ENCODE measurements around the gene PCBP3.
"Not testable (repeated sequence)": the region's sequence is repeated elsewhere in the genome, so short reads cannot be mapped to it uniquely, and the experiment has no call there.

Gene PCBP3

DNA sequence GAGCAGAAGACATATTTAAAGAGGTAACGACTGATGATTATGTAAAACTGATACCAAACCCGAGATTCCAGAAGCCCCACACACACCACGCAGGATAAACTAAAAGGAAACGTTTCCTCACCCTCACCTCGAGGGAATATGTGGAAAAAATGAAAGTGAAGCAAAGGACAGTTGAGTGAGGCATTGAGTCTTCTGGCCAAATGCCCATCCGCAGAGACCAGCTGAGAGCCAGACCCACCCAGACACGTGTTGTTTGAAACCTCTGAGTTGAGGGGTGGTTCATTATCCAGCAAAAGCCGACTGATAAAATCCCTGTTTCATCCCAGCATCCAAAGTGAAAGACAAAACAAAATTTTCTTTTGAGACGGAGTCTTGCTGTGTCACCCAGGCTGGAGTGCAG, 29.6 kb upstream of the PCBP3 start:
- DNase-seq (ENCODE audit: low spot score), result no peak

DNA sequence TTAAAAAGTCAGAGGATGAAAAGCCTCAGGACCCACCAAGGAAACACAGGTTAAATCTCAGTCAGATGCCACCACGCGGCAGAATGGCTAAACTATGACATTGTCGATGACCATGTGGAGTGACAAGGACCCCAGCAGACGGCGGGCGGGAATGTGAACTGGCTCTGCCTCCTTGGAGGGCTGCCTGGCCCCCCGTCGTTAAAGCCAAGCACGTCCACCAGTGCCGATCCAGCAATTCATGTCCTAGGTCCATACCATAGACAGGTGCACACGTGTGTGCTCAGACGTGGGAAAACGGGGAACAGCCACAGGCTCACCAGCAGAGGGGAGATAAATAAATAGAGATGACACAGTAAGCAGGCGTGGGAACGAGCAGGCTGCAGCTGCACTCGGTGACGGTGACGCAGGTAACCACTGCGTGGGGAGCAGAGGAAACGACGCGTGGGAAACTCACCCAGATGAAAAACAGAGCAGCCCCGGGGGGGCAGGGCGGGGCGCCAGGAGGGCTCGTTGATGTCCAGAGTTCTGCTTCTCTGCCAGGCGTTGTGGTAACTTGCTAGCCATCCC, 28.3 kb upstream of the PCBP3 start:
- no peak for DNase-seq (ENCODE audit: low spot score)

DNA sequence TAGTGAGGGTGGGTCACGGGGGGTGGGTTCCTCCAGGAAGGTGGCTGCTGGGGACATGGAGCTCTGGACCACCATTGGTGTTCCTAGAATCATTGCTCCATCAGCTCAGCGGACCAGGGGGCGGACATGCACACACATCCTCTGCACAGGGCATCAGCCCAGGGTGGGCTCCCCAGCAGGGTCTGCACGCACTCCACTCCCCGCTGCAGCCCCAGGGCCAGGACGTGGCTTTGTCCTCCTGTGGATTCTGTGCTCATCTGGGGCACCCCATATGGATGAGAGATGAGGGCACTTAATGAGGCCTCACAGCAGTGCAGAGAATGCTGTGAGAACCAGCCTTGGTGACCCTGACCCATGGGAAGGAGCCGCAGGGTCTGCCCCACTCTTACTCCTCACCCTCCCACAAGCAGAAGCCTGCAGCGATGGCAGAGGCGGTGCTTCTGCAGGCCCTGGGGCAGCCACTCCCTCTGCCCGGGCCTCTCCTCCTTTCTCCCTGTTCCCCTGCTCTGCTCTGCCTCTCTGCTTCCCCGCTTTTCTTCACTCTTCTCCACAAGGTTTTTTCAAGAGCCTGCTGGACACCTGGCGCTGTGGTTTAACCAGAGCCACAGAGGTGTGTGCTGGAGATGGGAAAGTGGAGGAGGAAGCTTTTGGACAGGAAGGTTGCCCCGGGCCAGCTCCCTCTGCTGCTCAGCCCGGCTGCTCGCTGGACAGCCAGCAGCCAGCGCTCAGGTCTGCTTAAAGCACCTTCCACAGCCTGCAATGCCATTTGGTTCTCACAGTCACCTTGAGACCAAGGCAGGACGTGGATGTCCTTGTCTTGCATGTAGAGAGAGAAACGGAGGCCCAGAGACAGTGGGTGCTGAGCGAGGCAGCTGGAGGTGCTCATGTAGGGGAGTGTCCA, 26.3 kb upstream of the PCBP3 start:
- DNase-seq (ENCODE audit: low spot score), result no peak

DNA sequence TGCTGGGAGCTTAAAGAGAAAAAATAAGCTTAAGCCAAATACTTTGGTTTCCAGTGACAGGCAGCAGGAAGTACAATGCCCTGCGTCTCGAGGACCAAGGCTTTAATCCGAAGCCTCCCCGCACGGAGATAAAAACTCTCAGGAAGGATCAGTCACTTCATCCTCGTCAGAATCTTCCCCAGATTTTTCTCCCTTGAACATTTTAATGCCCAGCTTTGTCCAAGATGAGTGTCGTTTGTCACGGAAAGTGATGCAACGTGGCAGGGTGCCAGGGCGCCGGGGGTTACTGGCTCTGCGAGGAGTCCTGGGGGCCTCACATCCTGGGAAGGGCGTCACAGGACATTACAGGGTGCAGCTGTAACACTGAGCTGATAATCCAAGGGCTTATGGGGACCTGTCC, 25.2 kb upstream of the PCBP3 start:
- DNase-seq (ENCODE audit: low spot score), result no peak

DNA sequence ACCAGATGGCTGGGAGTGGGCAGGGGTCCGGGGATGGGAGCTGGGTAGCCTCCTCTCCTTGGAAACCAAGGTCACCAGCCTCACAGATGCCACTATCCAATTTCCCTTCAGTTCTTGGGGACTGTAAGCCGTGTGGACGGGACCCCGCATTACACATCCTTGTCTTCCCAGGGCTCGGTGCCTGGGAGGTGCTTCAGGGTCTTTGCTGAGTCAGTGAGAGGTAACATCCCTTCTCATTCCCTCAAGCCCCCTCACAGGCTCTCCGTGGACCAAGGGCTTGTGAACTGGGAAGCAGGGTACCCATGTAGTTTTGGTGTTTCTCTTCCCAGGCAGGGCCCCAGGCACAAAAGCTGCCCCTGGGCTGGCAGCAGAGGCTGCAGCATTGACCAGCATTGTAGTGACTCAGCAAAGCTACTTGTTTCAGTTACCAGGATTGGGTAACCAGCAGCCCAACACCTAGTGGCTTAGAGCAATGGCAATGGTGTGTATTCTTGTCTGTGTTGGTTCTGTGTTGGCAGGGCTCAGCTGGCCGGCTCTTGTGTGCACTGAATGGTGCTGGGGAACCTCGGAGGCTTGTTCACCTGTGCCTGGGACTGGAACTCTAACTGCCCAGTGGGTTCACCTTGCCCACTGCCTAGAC, 24.6 kb upstream of the PCBP3 start:
- no peak for DNase-seq (ENCODE audit: low spot score)

DNA sequence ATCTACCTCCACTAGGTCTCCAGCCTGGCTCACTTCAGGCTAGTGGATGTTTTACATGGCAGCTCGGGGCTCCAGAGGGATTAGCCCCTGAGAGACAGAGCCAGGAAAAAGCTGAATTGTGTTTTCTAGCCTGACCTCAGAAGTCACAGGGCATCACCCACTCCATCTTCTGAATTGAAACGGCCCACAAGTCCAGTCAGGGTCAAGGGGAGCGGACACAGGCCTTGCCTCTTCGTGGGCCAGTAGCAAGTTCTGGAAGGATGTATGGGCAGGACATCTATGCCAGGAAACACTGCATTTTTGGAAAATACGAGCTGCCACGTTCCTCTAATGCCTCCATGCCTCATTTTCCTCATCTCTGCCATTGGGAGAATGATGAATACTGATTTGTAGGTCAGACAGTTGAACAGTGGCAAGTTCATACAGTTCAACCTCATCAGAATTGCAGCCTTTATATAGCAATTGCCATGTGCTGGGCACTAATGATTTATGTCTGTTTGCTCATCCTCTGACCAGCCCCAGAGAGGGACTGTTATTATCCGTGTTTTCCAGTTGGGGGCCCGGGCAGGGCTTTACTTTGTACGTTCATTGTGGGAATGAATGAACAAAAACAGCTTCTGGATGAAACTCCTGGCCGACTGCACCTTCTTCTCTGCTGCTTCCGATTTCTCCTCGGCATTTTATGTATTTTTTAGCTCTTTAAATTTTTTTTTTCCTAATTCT, 23.2 kb upstream of the PCBP3 start:
- DNase-seq (ENCODE audit: low spot score), result no peak

DNA sequence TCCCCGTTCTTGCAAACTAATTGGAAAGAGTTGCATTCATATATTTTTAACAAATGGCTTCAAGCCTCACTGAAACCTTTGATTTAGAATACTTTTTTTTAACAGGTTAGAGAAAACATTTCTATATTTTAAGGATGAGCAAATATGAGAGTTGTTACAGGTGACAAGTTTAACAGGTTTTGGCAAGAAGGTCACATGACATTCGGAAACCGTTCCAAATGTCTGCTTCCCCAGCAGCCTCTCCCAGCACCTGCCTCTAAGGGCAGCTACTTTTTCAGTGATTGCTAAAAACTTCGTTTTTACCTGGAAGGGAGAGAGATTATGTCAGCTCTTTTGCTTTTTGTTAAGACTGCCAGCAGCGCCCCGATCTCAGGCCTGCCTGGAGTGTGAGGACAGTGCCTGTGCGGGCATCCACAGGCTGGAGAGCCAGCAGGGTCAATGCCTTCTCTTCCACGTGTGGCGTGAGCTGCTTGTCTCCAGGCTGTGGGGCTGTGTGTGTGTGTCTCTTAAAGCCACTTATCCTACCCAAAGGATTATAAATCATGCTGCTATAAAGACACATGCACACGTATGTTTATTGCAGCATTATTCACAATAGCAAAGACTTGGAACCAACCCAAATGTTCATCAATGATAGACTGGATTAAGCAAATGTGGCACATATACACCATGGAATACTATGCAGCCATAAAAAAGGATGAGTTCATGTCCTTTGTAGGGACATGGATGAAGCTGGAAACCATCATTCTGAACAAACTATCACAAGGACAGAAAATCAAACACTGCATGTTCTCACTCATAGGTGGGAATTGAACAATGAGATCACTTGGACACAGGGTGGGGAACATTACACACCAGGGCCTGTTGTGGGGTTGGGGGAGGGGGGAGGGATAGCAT, 21.8 kb upstream of the PCBP3 start:
- not testable (repeated sequence) for DNase-seq (ENCODE audit: low spot score)

DNA sequence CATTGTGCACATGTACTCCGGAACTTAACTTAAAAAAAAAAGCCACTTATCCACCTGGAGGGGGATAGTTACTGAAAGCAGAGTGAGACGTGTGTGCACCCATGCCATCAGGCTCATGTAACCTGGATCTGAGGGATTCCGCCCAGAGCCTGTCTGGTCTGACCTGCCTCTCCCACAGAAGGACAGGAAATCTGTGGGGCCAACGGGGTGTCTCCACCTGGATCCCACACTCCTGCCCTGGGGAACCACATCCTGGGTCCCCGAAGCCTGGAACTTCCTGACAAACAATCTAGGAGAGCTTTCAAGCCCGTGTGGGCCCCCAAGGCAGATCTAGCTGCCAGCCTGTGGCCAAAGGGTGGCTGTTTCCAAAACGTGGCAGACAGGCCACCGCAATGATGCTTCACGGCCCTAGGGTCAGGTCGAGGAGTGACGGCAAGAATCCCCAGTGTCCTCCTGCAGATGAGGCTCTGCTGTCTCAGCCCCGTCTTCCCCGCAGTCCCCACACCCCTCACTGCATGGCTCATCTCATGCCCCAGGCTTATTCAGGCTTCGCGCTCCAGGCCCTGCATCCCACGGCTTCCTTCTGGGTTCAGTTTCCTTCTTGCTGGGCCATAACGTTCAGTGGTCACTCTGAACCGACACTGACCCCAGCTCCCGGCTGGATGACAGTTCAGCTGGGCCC, 21.0 kb upstream of the PCBP3 start:
- DNase-seq (ENCODE audit: low spot score), result no peak

DNA sequence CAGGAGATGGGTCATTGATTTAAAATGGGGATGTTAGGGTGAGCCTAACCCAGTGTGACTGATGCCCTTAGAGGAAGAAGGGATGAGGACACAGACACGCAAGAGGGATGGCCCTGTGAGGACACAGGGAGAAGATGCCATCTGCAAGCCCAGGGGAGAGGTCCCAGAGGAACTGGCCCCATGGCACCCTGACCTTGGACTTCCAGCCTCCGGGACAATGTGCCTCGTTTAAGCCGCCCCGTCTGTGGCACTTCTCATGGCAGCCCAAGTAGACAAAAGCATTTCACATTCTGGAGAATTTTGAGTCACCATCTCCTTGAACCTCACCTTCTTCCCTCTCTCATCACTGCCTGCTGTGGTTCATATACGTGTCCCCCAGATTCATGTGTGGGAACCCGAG, 20.1 kb upstream of the PCBP3 start:
- no peak for DNase-seq (ENCODE audit: low spot score)

DNA sequence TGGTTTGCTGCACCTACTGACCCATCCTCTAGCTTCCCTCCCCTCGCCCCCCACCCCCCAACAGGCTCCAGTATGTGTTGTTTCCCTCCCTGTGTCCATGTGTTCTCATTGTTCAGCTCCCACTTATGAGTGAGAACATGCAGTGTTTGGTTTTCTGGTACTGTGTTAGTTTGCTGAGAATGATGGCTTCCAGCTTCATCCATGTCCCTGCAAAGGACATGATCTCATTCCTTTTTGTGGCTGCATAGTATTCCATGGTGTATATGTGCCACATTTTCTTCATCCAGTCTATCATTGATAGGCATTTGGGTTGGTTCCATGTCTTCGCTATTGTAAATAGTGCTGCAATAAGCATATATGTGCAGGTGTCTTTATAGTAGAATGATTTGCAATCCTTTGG, 17.4 kb upstream of the PCBP3 start:
- DNase-seq (ENCODE audit: low spot score), result not testable (repeated sequence)

DNA sequence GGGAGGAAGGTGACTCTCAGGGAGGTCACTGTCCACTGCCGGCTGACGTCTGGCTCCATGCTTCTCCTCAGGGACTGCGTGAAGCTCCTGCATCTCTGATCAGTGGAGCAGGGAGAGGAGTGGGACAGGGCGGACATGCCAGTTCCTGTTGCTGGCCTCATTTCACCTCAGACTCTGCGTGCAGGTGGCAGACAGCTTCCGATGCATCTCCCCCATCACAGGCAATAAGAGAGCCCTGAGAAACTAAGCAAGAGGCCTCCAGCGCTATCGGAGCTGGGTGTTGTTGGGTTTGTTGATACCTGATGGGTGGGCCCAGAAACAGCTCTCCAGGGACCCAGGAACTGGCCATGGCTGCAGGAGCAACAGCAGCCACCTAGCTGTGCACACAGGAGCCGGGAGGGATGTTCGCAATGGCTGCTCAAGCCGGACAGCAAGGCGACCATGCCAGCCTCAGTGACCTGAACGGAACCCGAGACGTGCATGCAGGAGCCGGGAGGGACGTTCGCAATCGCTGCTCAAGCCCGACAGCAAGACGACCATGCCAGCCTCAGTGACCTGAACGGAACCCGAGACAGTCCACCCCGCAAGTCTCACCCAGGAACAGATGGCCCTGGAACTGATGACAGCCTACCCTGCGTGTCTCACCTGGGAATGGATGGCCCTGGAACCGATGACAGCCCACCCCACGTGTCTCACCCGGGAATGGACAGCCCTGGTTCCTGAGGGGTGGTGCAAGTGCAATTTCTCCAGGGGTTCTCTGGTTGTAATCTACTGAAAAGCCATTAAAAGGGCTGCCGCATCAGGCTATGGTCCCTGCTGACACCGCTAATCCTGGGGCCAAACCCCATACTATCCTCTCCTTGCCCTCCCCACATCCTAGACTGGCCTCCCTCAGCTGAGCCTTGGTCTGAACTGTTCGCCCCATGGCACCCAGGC, 14.2 kb upstream of the PCBP3 start:
- DNase-seq (ENCODE audit: low spot score), result no peak

DNA sequence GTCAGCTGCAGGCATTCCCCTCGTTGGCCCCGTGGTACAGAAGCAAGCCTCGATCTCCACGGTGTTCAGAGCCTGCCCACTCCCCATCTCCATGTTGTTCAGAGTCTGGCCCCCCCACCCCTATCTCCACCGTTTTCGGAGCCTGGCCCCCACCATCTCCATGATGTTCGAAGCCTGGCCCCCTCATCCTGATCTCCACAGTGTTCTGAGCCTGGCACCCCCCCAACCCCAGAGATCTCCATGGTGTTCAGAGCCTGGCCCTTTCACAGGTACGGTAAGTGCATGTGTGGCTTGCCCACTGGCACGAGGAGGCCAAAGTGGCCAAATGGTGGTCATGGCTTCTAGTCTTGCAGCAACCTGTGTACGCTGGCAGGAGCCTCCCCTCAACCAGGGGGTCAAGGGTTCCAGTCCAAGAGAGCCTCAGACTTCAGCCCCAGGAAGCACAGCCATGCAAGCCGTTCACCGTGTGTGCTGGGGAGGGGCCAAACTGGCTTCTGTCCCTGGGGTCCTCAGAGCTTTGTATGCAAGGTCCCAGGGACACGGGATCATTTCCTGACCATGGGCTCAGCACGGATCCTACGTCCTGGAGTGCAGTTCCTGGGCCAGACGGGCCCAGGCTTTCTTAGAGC, 13.3 kb upstream of the PCBP3 start:
- DNase-seq (ENCODE audit: low spot score), result no peak

DNA sequence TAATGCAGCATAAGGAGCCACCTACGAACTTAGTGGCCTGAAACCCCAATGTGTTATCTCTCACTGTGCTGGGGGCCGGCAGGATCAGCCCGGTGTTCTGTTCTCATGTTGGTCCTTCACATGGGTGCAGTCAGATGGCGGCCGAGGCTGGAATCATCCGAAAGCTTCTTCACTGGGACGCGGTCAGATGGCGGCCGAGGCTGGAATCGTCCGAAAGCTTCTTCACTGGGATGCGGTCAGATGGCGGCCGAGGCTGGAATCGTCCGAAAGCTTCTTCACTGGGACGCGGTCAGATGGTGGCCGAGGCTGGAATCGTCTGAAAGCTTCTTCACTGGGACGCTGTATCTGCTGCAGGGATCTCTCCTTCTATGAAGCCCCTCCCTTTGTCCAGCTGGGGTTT, 12.6 kb upstream of the PCBP3 start:
- DNase-seq (ENCODE audit: low spot score), result no peak

DNA sequence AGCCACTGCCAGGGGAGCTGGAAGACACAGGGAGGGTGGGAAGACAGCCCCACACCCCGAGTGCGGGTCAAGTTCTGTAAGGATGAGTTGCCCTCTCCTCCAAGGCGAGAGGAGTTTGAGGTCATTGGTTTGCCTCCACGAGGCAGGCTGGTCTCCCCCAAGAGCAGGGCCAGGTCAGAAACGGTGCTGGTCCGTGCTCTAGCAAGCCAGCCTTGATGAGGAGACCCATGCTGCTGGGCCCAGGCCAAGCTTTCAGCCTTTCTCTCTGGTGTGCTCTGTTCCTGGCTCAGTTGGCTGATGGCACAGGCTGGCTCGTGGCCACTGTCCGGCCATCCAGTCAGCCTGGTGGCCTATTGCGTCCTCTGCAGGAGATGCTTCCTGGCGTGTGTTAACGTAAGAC, 12.0 kb upstream of the PCBP3 start:
- no peak for DNase-seq (ENCODE audit: low spot score)

DNA sequence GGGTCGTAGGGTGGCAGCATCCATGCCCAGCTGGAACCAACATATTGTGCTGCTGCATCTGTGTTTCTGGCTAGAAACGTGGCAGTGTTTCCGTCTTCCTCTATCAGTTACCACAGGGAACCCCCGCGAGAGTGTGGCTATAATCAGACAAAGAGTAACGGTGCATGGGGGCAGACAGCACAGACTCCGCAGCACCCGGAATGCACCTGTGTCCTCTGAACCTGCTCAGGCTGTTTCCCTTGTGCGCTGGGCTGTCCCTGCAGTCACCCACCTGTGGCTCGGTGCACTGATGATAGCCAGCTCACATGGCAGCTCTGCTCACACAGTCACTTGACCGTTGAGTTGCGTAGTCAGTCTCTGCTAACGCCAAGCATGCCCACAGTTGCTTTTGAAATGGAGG, 11.4 kb upstream of the PCBP3 start:
- DNase-seq (ENCODE audit: low spot score), result no peak

DNA sequence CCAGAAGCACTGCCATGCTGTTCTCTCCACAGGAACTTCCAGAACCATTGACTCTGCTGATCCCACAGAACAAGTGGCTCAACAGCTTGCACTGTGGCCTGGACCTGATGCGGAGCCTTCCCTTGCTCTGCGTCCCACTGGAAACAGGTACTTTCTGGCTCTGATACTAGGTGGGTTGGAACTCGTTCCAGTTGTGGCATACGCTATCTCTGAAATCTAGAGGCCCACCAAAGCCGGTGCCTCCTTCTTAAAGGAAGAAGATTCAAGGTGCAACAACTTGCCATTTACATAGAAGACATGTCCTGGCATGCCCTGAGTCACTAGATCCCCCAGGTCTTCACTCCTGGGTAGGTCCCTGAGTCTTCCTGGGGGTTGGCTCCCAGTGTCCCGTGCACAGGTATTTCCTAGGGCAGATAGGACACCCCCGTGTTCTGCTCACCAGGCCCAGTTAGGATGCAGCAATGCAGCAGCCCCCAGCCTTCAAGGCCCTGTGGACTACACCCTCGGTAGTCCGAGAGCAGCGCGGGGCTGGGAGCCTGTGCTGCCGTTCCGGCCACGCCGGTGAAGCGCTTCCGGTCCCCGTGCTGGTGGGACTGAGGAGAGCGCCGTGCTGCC, 10.8 kb upstream of the PCBP3 start:
- no peak for DNase-seq (ENCODE audit: low spot score)

DNA sequence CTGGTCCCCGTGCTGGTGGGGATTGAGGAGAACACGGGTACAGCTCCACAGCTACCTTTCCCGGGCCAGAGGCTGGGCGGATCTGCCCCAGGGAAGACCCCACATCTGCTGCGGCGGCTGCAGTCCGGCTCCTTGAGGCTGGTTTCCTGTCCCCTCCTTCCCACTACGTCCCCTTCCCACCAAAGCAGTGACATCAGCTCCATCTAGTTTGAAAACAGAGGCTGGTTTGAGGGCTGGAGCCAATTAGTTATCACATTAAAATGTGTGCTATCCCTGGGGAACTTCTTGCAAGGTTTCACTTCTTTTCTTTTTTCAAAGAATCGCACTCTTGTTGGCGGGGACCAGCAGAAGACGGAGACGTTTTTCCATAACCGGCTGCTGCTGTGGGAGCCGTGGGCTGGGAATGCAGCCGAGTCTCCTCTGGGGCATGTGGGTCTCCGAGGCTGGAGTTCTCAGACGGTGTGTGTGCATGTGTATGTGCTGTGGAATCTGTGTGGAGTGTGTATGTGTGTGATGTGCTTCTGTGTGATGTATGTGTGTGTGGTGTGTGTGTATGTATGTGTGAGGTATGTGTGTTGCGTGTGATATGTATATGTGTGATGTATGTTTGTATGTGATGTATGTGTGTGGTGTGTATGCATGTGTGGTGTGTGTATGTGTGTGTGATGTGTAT, 8.9 kb upstream of the PCBP3 start:
- DNase-seq (ENCODE audit: low spot score), result no peak
